ENCODE results near the gene EMC7.

DNA sequence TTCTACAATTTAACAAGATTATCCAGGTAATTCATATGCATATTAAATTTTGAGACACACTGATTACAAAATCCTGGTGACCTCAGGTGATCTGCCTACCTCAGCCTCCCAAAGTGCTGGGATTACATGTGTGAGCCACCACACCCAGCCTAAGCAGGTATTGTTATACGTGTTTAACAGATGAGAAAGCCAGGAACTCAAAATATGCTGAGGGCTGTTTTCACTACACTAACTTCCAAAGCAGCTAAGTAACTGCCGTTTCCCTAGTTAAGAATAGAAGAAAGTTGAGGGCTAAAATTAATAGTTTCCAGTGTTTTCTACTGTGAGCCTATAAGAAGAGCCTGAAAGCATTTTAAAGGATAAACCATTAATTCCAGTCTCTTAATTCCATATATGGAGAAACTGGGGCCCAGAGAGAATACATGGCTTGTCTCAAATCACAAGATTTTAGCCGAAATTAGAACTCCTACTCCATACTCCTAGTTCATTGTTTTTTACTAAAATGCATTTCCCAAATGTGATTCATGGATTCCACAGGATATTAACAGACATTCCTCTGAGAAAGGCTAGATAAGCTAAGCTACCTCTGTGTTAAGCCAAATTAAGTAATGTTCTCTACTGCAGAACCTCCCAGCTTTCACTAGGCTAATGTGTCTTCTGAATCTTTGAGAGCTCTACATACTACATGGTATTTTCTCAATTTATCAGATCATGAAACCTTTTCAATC is 45.6 kb downstream of the EMC7 start:
- TF ChIP-seq, protein P1, sequence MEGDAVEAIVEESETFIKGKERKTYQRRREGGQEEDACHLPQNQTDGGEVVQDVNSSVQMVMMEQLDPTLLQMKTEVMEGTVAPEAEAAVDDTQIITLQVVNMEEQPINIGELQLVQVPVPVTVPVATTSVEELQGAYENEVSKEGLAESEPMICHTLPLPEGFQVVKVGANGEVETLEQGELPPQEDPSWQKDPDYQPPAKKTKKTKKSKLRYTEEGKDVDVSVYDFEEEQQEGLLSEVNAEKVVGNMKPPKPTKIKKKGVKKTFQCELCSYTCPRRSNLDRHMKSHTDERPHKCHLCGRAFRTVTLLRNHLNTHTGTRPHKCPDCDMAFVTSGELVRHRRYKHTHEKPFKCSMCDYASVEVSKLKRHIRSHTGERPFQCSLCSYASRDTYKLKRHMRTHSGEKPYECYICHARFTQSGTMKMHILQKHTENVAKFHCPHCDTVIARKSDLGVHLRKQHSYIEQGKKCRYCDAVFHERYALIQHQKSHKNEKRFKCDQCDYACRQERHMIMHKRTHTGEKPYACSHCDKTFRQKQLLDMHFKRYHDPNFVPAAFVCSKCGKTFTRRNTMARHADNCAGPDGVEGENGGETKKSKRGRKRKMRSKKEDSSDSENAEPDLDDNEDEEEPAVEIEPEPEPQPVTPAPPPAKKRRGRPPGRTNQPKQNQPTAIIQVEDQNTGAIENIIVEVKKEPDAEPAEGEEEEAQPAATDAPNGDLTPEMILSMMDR (IDR thresholded peaks at IDR 0.05): no peak
- TF ChIP-seq POLR2AphosphoS5 (IDR thresholded peaks at IDR 0.05; ENCODE audit: low read depth, low read length): no peak
- TF ChIP-seq, protein P2, sequence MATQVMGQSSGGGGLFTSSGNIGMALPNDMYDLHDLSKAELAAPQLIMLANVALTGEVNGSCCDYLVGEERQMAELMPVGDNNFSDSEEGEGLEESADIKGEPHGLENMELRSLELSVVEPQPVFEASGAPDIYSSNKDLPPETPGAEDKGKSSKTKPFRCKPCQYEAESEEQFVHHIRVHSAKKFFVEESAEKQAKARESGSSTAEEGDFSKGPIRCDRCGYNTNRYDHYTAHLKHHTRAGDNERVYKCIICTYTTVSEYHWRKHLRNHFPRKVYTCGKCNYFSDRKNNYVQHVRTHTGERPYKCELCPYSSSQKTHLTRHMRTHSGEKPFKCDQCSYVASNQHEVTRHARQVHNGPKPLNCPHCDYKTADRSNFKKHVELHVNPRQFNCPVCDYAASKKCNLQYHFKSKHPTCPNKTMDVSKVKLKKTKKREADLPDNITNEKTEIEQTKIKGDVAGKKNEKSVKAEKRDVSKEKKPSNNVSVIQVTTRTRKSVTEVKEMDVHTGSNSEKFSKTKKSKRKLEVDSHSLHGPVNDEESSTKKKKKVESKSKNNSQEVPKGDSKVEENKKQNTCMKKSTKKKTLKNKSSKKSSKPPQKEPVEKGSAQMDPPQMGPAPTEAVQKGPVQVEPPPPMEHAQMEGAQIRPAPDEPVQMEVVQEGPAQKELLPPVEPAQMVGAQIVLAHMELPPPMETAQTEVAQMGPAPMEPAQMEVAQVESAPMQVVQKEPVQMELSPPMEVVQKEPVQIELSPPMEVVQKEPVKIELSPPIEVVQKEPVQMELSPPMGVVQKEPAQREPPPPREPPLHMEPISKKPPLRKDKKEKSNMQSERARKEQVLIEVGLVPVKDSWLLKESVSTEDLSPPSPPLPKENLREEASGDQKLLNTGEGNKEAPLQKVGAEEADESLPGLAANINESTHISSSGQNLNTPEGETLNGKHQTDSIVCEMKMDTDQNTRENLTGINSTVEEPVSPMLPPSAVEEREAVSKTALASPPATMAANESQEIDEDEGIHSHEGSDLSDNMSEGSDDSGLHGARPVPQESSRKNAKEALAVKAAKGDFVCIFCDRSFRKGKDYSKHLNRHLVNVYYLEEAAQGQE (IDR thresholded peaks at IDR 0.05; ENCODE audit: insufficient read depth in 1 of 2, low read depth in 2 of 2, low read length in 1 of 2): no peak
